Medulla oblongata (tissue), 1 donor: ENCODE data around the gene SNRPD3.

Source experiments
- DNase-seq: peaks from one replicate; pipeline ENCODE4 v3.0.0-alpha.2; 2015; ENCODE audit errors: extremely low spot score

SNRPD3 gene

GRCh38 chr22:24566899-24567511, 11.2 kb downstream of the SNRPD3 start:
- no peak for DNase-seq

- no peak for DNase-seq
Observed at GRCh38 chr22:24567668-24568067, 11.9 kb downstream of the SNRPD3 start.

GRCh38 chr22:24571266-24571665, 15.5 kb downstream of the SNRPD3 start:
- no peak for DNase-seq

GRCh38 chr22:24576778-24577177, 21.0 kb downstream of the SNRPD3 start:
- DNase-seq: no peak

DNA sequence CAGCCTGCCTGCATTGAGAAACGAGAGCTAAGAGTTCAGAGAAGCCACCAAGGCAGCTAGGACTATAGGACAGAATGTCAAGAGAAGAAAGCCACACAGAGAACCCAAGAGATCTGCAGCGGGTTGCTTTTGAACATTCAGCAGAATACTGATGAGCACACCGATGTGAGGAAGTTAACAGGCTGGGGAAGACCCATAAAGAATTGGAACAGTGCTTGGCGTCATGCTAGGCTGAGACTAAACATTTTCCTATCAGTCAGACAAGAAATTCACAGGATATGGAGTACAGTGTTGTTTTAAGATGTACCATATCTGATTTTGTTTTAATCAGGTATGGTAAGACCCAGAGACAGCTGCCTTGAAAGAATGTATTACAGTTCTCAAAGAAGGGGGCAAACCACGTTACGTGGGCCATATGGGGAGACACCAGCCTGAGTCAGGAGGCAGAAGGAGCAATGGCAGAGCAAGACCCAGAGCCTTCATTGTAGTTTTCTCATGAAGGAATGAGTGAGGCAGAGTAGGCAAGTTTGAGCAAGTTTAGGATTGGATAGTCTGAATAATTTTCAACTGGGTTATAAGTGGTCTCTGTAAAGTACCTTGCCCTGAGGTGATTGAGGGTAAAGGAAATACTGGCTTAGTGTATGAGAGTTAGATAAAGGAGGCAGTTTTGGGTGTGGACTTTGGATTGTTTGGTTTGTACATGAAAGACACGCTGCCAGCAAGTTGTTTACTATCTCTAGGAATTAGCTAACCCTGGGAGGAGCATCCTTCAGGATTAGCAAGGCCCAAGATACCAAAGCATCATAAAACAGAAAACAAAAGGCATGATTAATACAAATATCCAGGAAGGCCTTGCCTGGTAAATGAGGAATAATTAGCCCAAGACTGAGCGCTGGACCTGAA, 22.8 kb downstream of the SNRPD3 start:
- DNase-seq: no peak

DNA sequence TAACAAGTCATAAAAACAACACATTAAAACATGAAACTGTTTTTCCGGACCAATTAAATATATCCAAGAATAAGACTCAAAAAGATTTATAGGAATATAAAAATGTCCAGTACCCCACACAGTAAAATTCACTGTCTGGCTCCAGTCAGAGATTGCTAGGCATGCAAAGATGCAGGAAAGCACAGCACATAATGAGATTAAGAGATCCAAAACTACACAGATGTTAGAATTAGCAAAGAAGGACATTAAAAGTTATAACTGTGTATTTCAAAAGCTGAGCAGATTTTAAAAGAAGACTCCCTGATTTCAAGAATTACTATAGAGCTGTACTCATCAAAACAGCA, 23.4 kb downstream of the SNRPD3 start:
- DNase-seq: no peak

DNA sequence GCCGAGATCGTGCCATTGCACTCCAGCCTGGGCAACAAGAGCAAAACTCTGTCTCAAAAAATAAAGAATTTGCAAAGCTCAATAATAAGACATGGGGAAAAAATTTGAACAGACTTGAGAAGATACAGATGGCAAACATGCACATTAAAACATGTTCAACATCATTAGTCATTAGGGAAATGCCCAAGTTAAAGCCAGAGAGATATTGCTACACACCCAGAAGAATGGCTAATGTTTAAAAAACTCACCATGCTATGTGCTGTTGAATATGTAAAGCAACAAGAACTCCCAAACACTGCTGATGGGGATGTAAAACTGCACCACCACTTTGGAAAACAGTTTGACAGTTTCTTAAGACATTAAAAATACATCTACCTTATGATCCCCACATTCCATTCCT, 24.5 kb downstream of the SNRPD3 start:
- DNase-seq: no peak

GRCh38 chr22:24582056-24582814, 26.4 kb downstream of the SNRPD3 start:
- no peak for DNase-seq

DNA sequence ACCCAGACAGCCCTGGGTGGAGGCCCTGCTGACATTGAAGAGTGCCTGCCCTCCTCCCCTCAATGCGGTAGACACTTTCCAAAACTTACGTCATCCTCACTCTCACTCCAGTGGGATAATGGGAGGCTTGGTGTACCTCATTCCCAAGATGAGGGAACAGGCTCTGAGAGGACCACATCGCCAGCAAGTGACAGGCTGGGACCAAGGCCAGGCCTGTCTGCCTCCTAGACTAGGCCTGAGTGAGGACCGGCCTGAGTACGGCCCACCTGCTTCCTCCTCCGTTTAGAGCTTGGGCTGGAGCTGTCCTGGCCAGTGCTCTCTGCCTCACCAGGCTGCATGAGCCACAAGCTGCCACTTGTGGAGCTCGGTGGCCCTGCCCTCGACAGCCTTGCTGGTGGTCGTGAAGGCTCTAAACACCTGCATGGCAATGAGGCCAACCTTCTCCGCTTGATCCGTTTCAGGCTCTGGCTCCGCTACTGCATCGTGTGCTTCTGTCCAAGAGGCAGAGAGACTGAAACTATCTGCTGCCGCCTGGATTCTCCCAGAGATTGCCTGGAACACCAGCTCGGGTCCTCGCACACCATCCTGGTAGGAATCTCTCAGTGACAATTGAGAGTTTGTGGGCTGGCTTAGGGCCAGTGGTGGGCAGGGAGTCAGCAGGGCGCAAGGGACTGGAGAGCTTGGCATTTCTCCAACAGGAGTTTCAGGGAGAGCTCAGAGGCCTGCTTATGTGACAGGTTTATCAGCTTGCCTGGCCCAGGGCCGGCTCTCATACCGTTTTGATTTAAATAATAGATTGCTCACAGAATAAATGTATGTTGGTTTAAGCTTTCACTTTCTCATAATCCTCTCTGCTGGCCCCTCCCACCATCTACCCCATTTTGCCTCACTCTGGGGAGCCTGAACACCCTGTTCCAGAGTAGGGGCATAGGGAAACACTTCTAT, 27.7 kb downstream of the SNRPD3 start:
- DNase-seq: no peak

DNA sequence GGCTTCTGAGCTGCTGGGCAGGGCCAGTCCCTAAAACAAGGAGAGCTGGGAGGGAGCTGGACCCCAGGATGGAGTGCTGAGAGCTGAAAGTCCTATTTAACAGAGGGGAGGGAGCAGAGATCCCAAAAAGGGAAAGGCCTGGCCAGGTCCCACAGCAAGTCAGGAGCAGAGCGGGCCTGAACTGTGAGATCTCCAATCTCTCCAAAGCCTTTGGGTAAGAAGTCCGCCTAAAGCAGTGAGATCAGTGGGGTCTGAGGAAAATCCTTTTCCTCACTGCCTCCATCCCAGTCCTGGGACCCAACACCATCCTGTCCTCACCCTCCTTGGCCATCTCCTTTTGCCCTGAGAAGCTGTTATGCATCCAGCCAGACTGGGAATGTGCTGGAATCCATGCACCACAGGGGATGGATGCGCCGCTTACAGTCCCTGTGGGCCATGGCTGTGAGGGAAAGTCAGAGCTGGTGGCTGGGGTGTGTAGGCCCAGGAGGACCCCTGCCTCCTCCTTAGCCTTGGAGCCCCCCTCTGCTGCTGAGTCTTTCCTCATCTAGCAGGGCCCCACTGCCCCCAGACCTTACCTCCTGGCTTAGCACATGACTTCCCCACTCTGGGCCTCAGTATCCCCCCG, 28.5 kb downstream of the SNRPD3 start:
- no peak for DNase-seq

DNA sequence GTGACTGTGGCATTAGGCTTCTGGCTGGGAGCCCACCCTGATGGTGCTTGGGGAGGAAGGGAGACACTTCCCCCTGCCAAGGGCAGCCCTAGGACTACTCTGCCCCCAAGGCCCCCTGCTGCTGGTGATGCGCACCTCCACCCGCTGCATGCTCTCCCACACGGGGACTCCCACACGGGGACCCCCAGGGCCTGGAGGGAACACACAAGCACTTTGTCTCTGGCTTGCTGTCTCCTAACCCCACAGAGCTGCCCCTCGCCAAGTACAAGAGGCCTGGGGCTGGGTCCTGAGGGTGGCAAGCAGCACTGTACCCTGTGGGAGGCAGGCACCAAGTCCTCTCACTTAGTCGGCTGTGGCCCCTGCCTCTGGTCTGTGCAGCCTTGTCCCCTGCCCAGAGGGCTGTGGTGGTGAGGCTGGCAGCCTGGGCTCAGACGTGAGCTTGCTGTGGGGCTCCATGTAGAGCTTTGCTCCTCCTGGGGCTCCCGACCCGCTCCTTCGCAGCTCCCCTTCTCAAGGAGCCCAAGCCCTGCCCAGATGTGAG, 29.1 kb downstream of the SNRPD3 start:
- no peak for DNase-seq

GRCh38 chr22:24585461-24585860, 29.7 kb downstream of the SNRPD3 start:
- no peak for DNase-seq

- DNase-seq: no peak
Observed at GRCh38 chr22:24585927-24586546, 30.2 kb downstream of the SNRPD3 start.

GRCh38 chr22:24587251-24587650, 31.5 kb downstream of the SNRPD3 start:
- no peak for DNase-seq

DNA sequence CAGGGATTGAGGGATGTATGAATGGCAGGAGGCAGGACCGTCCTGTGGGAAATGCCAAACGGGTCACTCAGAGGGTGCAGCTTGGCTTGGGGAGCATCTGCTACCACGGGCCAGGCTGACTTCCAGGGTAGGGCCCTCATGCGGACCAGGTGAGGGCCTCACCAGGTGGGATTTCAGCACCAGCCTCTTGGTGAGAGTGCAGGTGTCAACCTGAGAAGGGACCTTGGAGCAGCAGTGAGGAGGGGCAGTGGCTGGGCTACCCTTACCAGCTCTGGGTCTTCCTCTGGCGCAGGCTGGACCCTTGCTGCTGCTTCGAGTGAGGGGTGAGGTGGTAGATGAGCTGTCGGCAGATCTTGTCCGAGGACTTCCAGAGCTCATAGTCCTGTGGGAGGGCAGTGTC, 32.1 kb downstream of the SNRPD3 start:
- DNase-seq: no peak

GRCh38 chr22:24588381-24588756, 32.6 kb downstream of the SNRPD3 start:
- peak; percentile 94 for DNase-seq

DNA sequence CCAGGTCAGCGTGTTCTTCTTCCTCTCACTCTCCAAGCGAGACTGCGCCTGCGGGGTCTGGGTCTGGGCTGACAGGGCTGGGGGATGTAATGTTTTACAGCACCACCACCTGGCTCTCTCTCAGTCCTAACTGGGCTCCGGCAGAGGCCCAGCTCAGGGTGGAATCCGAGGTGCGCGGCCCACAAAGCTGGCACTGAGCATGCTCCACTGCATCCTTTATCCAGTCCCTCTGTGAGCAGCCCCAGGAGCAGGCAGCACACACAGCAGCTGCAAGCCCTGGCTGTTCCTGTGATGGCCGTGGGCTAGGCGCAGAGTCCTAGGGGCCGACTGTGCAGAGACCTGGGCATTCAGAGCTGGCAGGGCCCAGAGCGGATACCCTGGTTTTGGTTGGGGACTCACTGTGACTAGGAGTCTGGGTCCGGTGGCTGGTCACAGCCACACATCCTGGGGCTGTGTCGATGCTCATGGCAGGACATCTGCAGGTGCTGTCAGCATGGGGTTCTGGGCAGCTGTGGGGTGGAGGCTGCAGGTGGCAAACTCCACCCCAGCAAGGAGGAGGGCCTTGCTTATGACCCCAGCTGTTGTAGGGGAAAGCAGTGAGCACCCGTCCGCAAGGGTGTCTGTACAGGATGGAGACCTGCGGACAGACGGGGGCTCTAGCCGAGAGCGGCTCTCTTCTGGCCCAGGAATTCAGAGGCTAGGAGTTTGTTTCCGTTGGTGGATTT, 33.1 kb downstream of the SNRPD3 start:
- no peak for DNase-seq

DNA sequence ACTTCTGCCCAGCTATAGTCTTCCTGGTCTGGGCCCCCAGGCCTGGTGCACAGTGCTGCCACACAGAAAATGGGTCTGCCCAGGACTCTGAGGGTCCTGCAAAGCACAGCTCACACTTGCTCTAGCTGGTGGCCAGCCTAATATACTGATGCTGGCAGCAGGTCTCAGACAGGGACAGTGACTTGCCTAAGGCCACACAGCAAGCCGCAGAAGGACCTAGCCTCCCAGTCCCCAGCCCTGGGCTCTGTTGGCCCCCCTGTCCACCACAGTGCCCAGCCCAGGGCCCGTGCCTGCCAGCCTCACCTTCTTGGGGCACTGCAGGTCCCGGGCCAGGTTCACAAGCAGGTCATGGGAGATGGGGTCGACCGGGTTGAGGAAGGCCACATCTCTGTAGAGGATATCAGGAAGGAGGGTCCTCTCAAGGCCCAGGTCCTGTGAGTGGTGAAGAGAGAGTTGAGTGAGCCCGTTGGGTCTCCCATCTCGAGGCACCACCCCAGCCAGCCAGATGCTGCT, 33.8 kb downstream of the SNRPD3 start:
- DNase-seq: no peak

- DNase-seq: no peak
Observed at GRCh38 chr22:24590596-24591173, 34.9 kb downstream of the SNRPD3 start.
